Endothelial cell of hepatic sinusoid (primary cell): ENCODE measurements around the gene MEGF6.
"Not testable (repeated sequence)": the region's sequence is repeated elsewhere in the genome, so short reads cannot be mapped to it uniquely, and the experiment has no call there.

Experiments used
- in situ Hi-C: cut with HindIII; loops from 2 replicates; pipeline ENCODE4 v1.10.0; 2017; ENCODE audit warnings: low sequenced_read_pairs

Gene MEGF6

GRCh38 chr1:3596663-3597598, 14.4 kb downstream of the MEGF6 start:
- in situ Hi-C loops = no loop called here

GRCh38 chr1:3595949-3596348, 15.4 kb downstream of the MEGF6 start:
- in situ Hi-C loops = no loop called here

DNA sequence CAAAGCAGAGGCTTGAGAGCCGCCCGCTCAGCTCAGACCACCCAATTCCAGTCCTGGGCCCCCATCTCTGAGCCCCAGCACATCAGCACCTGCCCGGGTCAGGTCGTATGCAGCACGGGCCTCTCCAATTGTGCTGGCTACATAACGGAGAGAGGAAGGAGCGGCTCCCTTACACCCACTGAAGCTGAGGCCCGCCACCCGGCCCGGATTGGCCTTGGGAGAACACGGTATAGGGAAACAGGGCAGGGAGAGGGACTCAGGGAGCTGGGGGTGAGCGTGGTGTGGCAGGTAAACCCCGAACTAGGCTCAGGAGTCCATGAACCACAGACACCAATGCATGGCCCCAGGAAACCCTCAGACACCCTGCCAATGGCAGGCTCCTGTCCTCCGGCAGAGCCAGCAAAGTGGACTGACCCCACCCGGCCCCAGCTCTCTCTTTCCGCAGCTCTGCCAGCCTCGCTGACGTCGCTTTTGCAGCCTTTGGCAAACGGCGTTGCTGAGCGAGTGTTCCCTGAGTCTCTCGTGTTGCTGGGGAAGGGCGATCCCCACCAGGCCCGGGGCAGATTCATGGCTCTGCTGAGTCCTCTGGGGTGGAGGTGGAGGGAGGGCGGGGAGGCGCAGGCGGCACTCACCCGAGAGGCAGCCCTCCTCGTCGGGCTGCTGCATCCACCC, 16.5 kb downstream of the MEGF6 start:
- in situ Hi-C loops = no loop called here

DNA sequence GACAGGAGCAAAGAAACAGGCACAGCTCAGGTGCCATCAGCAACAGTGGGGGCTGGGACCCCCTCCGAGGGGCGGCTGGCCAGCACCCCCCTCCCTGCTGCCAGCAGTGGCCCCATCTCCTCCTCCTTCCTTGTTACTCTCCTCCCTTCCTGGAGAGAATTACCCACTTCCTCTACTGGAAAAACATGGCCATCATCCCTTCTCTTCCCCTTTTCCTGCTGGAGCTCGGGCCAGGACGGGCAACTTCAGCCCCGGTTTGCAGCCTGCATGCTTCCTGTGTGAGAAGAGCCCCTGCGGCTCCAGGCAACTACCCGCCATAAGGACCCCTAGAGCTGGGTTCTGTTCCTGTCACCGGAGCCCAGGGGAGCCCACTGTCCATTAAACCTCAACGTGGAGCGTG, 17.6 kb downstream of the MEGF6 start:
- in situ Hi-C loops = no loop called here

DNA sequence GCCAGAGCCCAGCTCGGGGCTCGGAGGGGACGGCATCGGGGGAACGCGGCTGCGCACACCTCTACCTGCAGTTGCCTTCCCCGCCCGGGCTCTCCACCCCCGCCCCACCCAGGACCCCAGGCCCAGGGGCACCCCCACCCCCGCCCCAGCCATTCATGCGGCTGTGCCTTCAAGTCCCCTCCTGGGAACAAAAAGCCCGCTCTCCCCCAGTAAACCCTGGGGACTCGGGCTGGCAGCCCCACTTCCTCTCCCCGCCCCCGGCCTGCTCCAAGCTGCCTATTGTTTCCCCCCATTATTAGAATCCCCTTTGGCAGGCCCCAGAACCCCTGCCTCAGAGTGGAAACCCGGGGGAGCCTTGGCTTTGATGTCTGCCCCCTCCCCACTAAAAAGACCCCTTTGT, 18.0 kb downstream of the MEGF6 start:
- in situ Hi-C loops = no loop called here

- in situ Hi-C loops = no loop called here
Observed at GRCh38 chr1:3590951-3591865, 20.1 kb downstream of the MEGF6 start.

GRCh38 chr1:3590139-3590763, 21.1 kb downstream of the MEGF6 start:
- in situ Hi-C loops = no loop called here

- in situ Hi-C loops = no loop called here
Observed at GRCh38 chr1:3588395-3588794, 22.9 kb downstream of the MEGF6 start.

GRCh38 chr1:3586986-3587759, 24.1 kb downstream of the MEGF6 start:
- in situ Hi-C loops = no loop called here

DNA sequence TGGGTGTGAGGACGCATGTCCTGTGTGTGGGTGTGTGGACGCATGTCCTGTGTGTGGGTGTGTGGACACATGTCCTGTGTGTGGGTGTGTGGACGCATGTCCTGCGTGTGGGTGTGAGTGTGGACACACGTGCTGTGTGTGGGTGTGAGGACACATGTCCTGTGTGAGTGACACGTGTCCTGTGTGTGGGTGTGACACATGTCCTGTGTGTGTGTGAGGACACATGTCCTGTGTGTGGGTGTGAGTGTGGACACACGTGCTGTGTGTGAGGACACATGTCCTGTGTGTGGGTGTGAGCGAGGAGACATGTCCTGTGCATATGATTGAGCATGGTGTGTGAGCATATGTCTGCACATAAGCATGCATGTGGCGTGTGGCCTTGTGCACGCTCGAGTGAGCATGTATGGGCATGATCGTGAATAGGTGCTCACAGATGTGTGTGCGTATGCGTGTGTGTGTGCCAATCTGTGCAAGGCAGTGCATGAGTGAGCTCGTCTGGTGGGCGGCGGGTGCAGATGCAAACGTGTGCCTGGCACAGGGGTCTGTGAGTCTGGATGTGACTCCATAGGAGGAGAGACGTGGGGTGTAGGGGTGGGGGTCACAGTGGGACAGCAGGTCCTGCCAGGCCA, 25.3 kb downstream of the MEGF6 start:
- in situ Hi-C loops = no loop called here

- in situ Hi-C loops = not testable (repeated sequence)
Observed at GRCh38 chr1:3585353-3585868, 25.9 kb downstream of the MEGF6 start.

GRCh38 chr1:3584915-3585314, 26.4 kb downstream of the MEGF6 start:
- in situ Hi-C loops = loop anchor here (5.0 kb wide), 1 partner anchor 48 kb away; no protein-coding TSS in a partner anchor

GRCh38 chr1:3583751-3584150, 27.6 kb downstream of the MEGF6 start:
- in situ Hi-C loops = loop anchor here (5.0 kb wide), 1 partner anchor 46 kb away; no protein-coding TSS in a partner anchor

GRCh38 chr1:3581296-3582036, 29.8 kb downstream of the MEGF6 start:
- in situ Hi-C loops = loop anchor here (5.0 kb wide), 1 partner anchor 44 kb away; no protein-coding TSS in a partner anchor

- in situ Hi-C loops = loop anchor here (5.0 kb wide), 1 partner anchor 43 kb away; no protein-coding TSS in a partner anchor
Observed at GRCh38 chr1:3580231-3580630, 31.1 kb downstream of the MEGF6 start.

GRCh38 chr1:3579626-3580025, 31.7 kb downstream of the MEGF6 start:
- in situ Hi-C loops = loop anchor here (5.0 kb wide), 1 partner anchor 42 kb away; no protein-coding TSS in a partner anchor

DNA sequence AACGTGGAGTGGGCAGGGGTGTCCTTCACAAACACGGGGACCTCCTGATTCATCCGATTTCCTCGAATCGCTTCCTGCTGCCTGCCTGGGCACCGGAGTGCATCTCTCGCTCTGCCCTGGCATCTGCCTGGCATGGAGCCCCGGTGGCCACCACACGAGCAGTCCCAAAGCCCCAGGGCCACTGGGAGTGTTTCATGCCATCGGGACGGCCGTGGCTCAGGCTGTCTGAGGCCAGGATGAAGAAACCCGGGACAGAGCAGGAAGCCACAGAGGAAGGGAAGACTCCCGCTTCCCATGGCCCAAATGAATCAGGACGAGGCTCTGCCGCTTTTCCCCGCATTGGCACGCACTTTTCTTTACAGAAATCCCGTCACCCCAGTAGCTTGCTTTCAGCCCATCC, 32.4 kb downstream of the MEGF6 start:
- in situ Hi-C loops = no loop called here

GRCh38 chr1:3578433-3578805, 32.9 kb downstream of the MEGF6 start:
- in situ Hi-C loops = no loop called here
